Glutamatergic neuron (in vitro differentiated cells): ENCODE data around the gene PALLD. TPM values are rescaled to one million over a fixed set of nuclear protein-coding genes. Genes with fewer than 3 reads are reported as not detected.
A peak's percentile ranks its signal among the peaks of the same experiment; 100 is the strongest.
"Not testable (repeated sequence)": the region's sequence is repeated elsewhere in the genome, so short reads cannot be mapped to it uniquely, and the experiment has no call there.

Experiments used
- DNase-seq: peaks from one replicate; pipeline ENCODE4 v3.0.0; 2022
- H3K27ac Mint-ChIP-seq: one replicate; pipeline ENCODE4 v1.8.0; 2020; ENCODE audit warnings: mild to moderate bottlenecking, mixed read lengths, inconsistent platforms; ENCODE audit not compliant: unreplicated experiment
- H3K27me3 Mint-ChIP-seq: one replicate; pipeline ENCODE4 v1.8.0; 2020; ENCODE audit warnings: mild to moderate bottlenecking, moderate library complexity, mixed read lengths, inconsistent platforms; ENCODE audit not compliant: unreplicated experiment
- H3K36me3 Mint-ChIP-seq: one replicate; pipeline ENCODE4 v1.8.0; 2020; ENCODE audit warnings: mild to moderate bottlenecking, mixed read lengths, inconsistent platforms; ENCODE audit not compliant: unreplicated experiment
- H3K4me1 Mint-ChIP-seq: one replicate; pipeline ENCODE4 v1.8.0; 2020; ENCODE audit warnings: mild to moderate bottlenecking, low read depth, mixed read lengths, inconsistent platforms; ENCODE audit not compliant: unreplicated experiment
- H3K4me3 Mint-ChIP-seq: one replicate; pipeline ENCODE4 v1.8.0; 2020; ENCODE audit warnings: mild to moderate bottlenecking, mixed read lengths, inconsistent platforms; ENCODE audit not compliant: unreplicated experiment
- H3K9me3 Mint-ChIP-seq: one replicate; pipeline ENCODE4 v1.8.0; 2020; ENCODE audit warnings: mild to moderate bottlenecking, moderate library complexity, mixed read lengths, inconsistent platforms; ENCODE audit not compliant: unreplicated experiment
- long read RNA-seq: library from polyadenylated mRNA; unstranded; transcript quantifications from one replicate; pipeline ENCODE4 v2.0.0, GENCODE V29; 2020; ENCODE audit not compliant: unreplicated experiment
- total RNA-seq: library from RNA; stranded (reverse); fragmentation: NEBNext Ultra II Directional; extraction: Animal tissue kit (Norgen Biotek cat#: 25700); gene quantifications from one replicate; pipeline ENCODE4 v1.2.1, GENCODE V29; 2021; ENCODE audit not compliant: unreplicated experiment
- TF ChIP-seq, protein P1 (sequence below): fragments of 200-600 bp; sonication (generic); IDR thresholded peaks from one replicate; pipeline ENCODE4 v1.5.0; 2021; ENCODE audit not compliant: partially characterized antibody, unreplicated experiment

The PALLD gene
- total RNA-seq, result 37.5 TPM
- long read RNA-seq, full-length matches to known transcripts, result 5 of 10 reads
- long read RNA-seq, partial matches to known transcripts, result 3 of 10 reads
- long read RNA-seq, other reads (novel, unspliced or antisense), result 2 of 10 reads

DNA sequence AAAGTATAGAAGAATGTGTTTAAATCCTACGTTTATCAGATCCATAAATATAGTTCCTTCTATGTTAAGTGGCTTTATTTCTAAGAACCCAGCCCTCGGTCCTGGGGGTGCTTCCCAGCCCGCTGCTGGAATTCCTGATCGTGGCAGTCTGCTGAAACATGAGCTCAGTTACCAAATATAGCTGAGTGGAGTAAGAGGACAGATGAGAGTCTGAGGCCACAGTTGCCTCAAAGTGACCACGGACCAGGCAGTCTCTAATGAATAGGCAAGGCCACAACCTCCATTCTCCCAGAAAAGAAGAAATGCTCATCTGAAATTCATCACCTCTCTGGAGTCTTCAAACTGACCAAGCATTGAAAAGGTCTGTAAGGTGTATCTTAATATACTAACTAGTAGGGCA is at the start of gene PALLD:
Gene PALLD, plus strand, starts transcription at position 219 of the 400 bp plus-strand sequence.
- peak; percentile 27 for DNase-seq
- TF ChIP-seq, protein P1, sequence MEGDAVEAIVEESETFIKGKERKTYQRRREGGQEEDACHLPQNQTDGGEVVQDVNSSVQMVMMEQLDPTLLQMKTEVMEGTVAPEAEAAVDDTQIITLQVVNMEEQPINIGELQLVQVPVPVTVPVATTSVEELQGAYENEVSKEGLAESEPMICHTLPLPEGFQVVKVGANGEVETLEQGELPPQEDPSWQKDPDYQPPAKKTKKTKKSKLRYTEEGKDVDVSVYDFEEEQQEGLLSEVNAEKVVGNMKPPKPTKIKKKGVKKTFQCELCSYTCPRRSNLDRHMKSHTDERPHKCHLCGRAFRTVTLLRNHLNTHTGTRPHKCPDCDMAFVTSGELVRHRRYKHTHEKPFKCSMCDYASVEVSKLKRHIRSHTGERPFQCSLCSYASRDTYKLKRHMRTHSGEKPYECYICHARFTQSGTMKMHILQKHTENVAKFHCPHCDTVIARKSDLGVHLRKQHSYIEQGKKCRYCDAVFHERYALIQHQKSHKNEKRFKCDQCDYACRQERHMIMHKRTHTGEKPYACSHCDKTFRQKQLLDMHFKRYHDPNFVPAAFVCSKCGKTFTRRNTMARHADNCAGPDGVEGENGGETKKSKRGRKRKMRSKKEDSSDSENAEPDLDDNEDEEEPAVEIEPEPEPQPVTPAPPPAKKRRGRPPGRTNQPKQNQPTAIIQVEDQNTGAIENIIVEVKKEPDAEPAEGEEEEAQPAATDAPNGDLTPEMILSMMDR, result no peak
- H3K4me3 Mint-ChIP-seq, result peak within 1 kb of the TSS; percentile 58
- H3K4me1 Mint-ChIP-seq, result peaks cover 18% of the 10 kb centered on the region
- H3K27me3 Mint-ChIP-seq, result no peaks in the 10 kb centered on the region
- H3K27ac Mint-ChIP-seq, result peak within 1 kb of the TSS; percentile 74
- no peaks in the 10 kb centered on the region for H3K36me3 Mint-ChIP-seq
- H3K9me3 Mint-ChIP-seq, result peaks cover 2% of the 10 kb centered on the region

GRCh38 chr4:168449063-168449462 is 47.8 kb upstream of the PALLD start:
- H3K36me3 Mint-ChIP-seq, DNase-seq, H3K4me3 Mint-ChIP-seq, H3K4me1 Mint-ChIP-seq, H3K27ac Mint-ChIP-seq, H3K9me3 Mint-ChIP-seq, H3K27me3 Mint-ChIP-seq: not testable (repeated sequence)

DNA sequence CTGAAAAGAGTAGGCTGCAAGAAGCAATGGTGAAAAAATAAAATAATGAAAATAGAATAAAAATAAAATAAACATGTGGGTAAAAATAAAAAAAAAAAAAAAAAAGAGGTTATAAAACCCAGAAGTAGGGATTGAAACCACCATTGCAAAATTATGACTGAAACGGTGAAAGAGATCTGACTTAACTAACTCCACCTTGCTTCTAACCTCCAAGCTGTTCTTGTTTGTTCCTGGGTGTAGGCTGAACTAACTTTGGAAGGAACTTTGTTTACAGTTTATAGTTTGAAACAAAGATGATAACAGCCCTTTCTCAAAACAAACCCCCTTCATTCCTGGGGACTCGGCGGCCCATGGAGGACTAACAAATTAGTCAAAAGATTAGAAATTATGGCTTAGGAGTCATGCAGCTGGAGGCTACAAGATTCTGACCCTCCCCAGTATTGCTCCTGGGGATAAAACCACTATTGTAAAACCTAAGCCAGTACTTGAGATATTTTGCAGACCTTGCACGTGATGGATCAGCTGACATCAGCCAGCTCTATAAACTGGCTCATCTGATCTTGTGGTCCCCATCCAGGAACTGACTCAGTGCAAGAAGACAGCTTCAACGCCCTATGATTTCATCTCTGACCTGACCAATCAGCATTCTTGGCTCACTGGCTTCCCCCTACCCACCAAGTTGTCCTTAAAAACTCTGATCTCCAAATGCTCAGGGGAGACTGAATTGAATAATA is 47.0 kb upstream of the PALLD start:
- no peak for DNase-seq
- no peaks in the 10 kb centered on the region for H3K9me3 Mint-ChIP-seq
- H3K27ac Mint-ChIP-seq, result no peak overlapping the region
- no peaks in the 10 kb centered on the region for H3K4me1 Mint-ChIP-seq
- H3K4me3 Mint-ChIP-seq, result no peak overlapping the region
- TF ChIP-seq, protein P1, result no peak
- H3K27me3 Mint-ChIP-seq, result no peaks in the 10 kb centered on the region
- no peaks in the 10 kb centered on the region for H3K36me3 Mint-ChIP-seq

- H3K27me3 Mint-ChIP-seq, result no peaks in the 10 kb centered on the region
- DNase-seq, result no peak
- TF ChIP-seq, protein P1, result no peak
- H3K4me3 Mint-ChIP-seq, result no peak overlapping the region
- no peaks in the 10 kb centered on the region for H3K36me3 Mint-ChIP-seq
- no peak overlapping the region for H3K27ac Mint-ChIP-seq
- no peaks in the 10 kb centered on the region for H3K9me3 Mint-ChIP-seq
- H3K4me1 Mint-ChIP-seq, result no peaks in the 10 kb centered on the region
These were observed 45.5 kb upstream of the PALLD start for GRCh38 chr4:168451331-168451730.

DNA sequence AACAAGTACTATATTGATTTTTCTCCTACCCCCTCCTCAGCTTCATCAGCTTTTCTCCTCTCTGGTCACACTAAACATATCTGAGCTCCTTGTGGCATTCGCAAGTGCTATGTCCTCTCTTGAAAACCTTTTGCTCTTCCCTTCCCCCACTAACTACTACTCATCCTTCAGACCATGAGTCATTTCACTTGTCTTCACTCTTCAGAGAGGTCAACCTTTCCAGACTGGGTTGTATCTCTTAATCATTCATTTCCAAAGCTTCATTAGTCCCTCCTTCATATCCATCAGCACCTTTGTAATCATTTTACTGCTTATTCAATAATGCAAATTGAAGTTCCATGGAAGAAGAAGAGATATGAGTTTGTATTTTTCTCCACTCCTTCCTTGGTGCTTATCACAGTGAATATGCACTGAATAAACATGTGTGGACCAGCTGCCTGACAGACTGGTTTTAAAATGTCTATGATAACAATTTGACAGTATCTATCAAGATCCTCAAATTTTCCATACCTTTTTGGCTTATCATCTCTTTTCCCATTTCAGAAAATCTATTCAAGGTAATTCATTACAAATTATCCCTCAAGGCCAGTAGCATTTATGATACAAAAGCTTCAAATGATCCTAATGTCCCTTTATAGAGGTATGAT is 45.0 kb upstream of the PALLD start:
- no peaks in the 10 kb centered on the region for H3K9me3 Mint-ChIP-seq
- H3K4me1 Mint-ChIP-seq, result no peaks in the 10 kb centered on the region
- no peak overlapping the region for H3K27ac Mint-ChIP-seq
- no peaks in the 10 kb centered on the region for H3K27me3 Mint-ChIP-seq
- no peak for DNase-seq
- TF ChIP-seq, protein P1, result no peak
- H3K36me3 Mint-ChIP-seq, result no peaks in the 10 kb centered on the region
- H3K4me3 Mint-ChIP-seq, result no peak overlapping the region
